NB4 (cell line): Measurements from ENCODE around the gene KCTD16.

ENCODE experiments used
- POLR2A ChIP-seq: IDR thresholded peaks from 2 replicates; pipeline ENCODE4 v1.6.1; 2011; ENCODE audit warnings: mild to moderate bottlenecking; ENCODE audit not compliant: insufficient read length; ENCODE audit errors: extremely low read depth
- TF ChIP-seq, protein P1 (sequence below): IDR thresholded peaks from one replicate; pipeline ENCODE4 v1.5.1; 2012; ENCODE audit warnings: low read depth, low read length

DNA sequence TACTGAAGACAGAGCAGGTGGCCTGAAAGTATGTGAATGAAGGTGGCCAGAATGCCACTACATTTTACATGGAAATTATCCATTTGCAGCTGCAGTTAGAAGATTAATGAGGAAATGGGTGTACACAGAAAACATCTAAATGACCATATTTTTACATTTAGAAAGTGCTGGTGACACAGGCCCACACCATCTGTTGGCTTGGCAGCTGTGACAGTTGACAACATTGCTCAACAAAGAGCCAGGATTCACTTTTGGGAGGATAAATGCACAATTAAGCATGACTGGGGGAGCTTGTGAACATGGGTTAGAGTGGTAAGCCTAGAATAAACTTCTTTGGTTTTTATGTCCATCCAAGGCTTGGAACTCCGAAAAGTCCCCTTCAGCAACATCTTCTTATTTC lies 360.5 kb downstream of the KCTD16 start:
- TF ChIP-seq, protein P1, sequence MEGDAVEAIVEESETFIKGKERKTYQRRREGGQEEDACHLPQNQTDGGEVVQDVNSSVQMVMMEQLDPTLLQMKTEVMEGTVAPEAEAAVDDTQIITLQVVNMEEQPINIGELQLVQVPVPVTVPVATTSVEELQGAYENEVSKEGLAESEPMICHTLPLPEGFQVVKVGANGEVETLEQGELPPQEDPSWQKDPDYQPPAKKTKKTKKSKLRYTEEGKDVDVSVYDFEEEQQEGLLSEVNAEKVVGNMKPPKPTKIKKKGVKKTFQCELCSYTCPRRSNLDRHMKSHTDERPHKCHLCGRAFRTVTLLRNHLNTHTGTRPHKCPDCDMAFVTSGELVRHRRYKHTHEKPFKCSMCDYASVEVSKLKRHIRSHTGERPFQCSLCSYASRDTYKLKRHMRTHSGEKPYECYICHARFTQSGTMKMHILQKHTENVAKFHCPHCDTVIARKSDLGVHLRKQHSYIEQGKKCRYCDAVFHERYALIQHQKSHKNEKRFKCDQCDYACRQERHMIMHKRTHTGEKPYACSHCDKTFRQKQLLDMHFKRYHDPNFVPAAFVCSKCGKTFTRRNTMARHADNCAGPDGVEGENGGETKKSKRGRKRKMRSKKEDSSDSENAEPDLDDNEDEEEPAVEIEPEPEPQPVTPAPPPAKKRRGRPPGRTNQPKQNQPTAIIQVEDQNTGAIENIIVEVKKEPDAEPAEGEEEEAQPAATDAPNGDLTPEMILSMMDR: no peak
- TF ChIP-seq POLR2A: no peak
